DOHH2 (cell line): ENCODE measurements around the gene CNGA3.

Experiments used
- H3F3A ChIP-seq: fragments of 200-600 bp; sonication (generic), shearing (Covaris generic); 2 replicates; pipeline ENCODE4 v1.6.0; 2016; ENCODE audit warnings: antibody characterized with exemption, mild to moderate bottlenecking; ENCODE audit not compliant: control insufficient read depth, insufficient read depth
- H3K27ac ChIP-seq: fragments of 200-600 bp; sonication (generic); 2 replicates; pipeline ENCODE4 v1.5.1; 2014; ENCODE audit warnings: low read depth, mild to moderate bottlenecking, low read length, moderate library complexity
- H3K27me3 ChIP-seq: fragments of 200-600 bp; sonication (generic); 2 replicates; pipeline ENCODE4 v1.6.1; 2014; ENCODE audit warnings: mild to moderate bottlenecking, low read length, mixed read lengths; ENCODE audit not compliant: control insufficient read depth
- H3K36me3 ChIP-seq: fragments of 200-600 bp; sonication (generic); 2 replicates; pipeline ENCODE4 v1.6.1; 2014; ENCODE audit warnings: mild to moderate bottlenecking, low read length, moderate library complexity, mixed read lengths; ENCODE audit not compliant: control insufficient read depth
- H3K4me1 ChIP-seq: fragments of 200-600 bp; sonication (generic); 2 replicates; pipeline ENCODE4 v1.6.1; 2014; ENCODE audit warnings: mild to moderate bottlenecking, low read length, mixed read lengths; ENCODE audit not compliant: control insufficient read depth
- H3K4me2 ChIP-seq: fragments of 200-600 bp; sonication (generic); 2 replicates; pipeline ENCODE4 v1.6.0; 2014; ENCODE audit warnings: mild to moderate bottlenecking, low read length, moderate library complexity
- H3K4me3 ChIP-seq: fragments of 200-600 bp; sonication (generic); 2 replicates; pipeline ENCODE4 v1.5.1; 2014; ENCODE audit warnings: mild to moderate bottlenecking, low read length, mixed read lengths
- H3K79me2 ChIP-seq: fragments of 200-600 bp; sonication (generic); 2 replicates; pipeline ENCODE4 v1.6.1; 2014; ENCODE audit warnings: mild to moderate bottlenecking, low read length, mixed read lengths; ENCODE audit not compliant: control insufficient read depth
- H3K9me2 ChIP-seq: fragments of 200-600 bp; sonication (generic); replicated peaks from 2 replicates; pipeline ENCODE4 v1.6.1; 2014; ENCODE audit warnings: mild to moderate bottlenecking, low read length, mixed read lengths; ENCODE audit not compliant: control insufficient read depth
- H3K9me3 ChIP-seq: fragments of 200-600 bp; sonication (generic); 2 replicates; pipeline ENCODE4 v1.6.1; 2014; ENCODE audit warnings: antibody characterized with exemption, low read length, mixed read lengths; ENCODE audit not compliant: control insufficient read depth, insufficient read depth
- H4K20me1 ChIP-seq: fragments of 200-600 bp; sonication (generic); 2 replicates; pipeline ENCODE4 v1.6.0; 2014; ENCODE audit warnings: low read depth, mild to moderate bottlenecking, antibody characterized with exemption, low read length, moderate library complexity; ENCODE audit not compliant: control insufficient read depth, insufficient read depth
- EZH2phosphoT487 ChIP-seq: fragments of 200-600 bp; sonication (generic); IDR thresholded peaks from 2 replicates; pipeline ENCODE4 v1.6.1; 2017; ENCODE audit warnings: borderline replicate concordance, mild to moderate bottlenecking, antibody characterized with exemption, low read length, moderate library complexity, mixed read lengths
- TF ChIP-seq, protein P1 (sequence below): fragments of 200-600 bp; sonication (generic); IDR thresholded peaks from one replicate; pipeline ENCODE4 v1.5.1; 2014; ENCODE audit warnings: antibody characterized with exemption, mild to moderate bottlenecking, low read depth, low read length; ENCODE audit not compliant: poor library complexity, severe bottlenecking

Gene CNGA3

GRCh38 chr2:98357849-98358248 is 11.6 kb downstream of the CNGA3 start:
- no peak overlapping the region for H3K27ac ChIP-seq
- H3K9me2 ChIP-seq = no peaks in the 10 kb centered on the region
- TF ChIP-seq, protein P1, sequence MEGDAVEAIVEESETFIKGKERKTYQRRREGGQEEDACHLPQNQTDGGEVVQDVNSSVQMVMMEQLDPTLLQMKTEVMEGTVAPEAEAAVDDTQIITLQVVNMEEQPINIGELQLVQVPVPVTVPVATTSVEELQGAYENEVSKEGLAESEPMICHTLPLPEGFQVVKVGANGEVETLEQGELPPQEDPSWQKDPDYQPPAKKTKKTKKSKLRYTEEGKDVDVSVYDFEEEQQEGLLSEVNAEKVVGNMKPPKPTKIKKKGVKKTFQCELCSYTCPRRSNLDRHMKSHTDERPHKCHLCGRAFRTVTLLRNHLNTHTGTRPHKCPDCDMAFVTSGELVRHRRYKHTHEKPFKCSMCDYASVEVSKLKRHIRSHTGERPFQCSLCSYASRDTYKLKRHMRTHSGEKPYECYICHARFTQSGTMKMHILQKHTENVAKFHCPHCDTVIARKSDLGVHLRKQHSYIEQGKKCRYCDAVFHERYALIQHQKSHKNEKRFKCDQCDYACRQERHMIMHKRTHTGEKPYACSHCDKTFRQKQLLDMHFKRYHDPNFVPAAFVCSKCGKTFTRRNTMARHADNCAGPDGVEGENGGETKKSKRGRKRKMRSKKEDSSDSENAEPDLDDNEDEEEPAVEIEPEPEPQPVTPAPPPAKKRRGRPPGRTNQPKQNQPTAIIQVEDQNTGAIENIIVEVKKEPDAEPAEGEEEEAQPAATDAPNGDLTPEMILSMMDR = no peak
- TF ChIP-seq EZH2phosphoT487 = no peak
- H3K36me3 ChIP-seq = no peaks in the 10 kb centered on the region
- no peaks in the 10 kb centered on the region for H3K4me1 ChIP-seq
- H3K79me2 ChIP-seq = no peaks in the 10 kb centered on the region
- H3K27me3 ChIP-seq = no peaks in the 10 kb centered on the region
- no peaks in the 10 kb centered on the region for H3K9me3 ChIP-seq
- H4K20me1 ChIP-seq = no peaks in the 10 kb centered on the region
- no peaks in the 10 kb centered on the region for H3F3A ChIP-seq
- H3K4me2 ChIP-seq = no peak overlapping the region
- H3K4me3 ChIP-seq = no peak overlapping the region

- TF ChIP-seq EZH2phosphoT487 = no peak
- TF ChIP-seq, protein P1 = no peak
- H3K9me3 ChIP-seq = no peaks in the 10 kb centered on the region
- H4K20me1 ChIP-seq = no peaks in the 10 kb centered on the region
- H3K27me3 ChIP-seq = no peaks in the 10 kb centered on the region
- no peaks in the 10 kb centered on the region for H3K4me1 ChIP-seq
- H3K27ac ChIP-seq = no peak overlapping the region
- no peaks in the 10 kb centered on the region for H3K9me2 ChIP-seq
- H3K79me2 ChIP-seq = no peaks in the 10 kb centered on the region
- H3K36me3 ChIP-seq = no peaks in the 10 kb centered on the region
- no peaks in the 10 kb centered on the region for H3F3A ChIP-seq
- H3K4me3 ChIP-seq = no peak overlapping the region
- H3K4me2 ChIP-seq = no peak overlapping the region
Measured at GRCh38 chr2:98359986-98360385, 13.7 kb downstream of the CNGA3 start.

- Histone ChIP-seq H3K4me2 (no peak overlapping the region), H3K27ac (no peak overlapping the region), H3K4me1 (no peaks in the 10 kb centered on the region), H3K4me3 (no peak overlapping the region), H3F3A (no peaks in the 10 kb centered on the region), H3K79me2 (no peaks in the 10 kb centered on the region), H3K9me2 (no peaks in the 10 kb centered on the region), H3K9me3 (peaks cover 6% of the 10 kb centered on the region; the same call in 1 of the 2 replicates), H4K20me1 (no peaks in the 10 kb centered on the region), H3K27me3 (peaks cover 2% of the 10 kb centered on the region; the same call in 1 of the 2 replicates), H3K36me3 (no peaks in the 10 kb centered on the region)
- TF ChIP-seq EZH2phosphoT487 = no peak
- TF ChIP-seq, protein P1 = no peak
Measured at GRCh38 chr2:98367721-98368120, 21.5 kb downstream of the CNGA3 start.
